Measurements from ENCODE around the gene DHRSX.

DNA sequence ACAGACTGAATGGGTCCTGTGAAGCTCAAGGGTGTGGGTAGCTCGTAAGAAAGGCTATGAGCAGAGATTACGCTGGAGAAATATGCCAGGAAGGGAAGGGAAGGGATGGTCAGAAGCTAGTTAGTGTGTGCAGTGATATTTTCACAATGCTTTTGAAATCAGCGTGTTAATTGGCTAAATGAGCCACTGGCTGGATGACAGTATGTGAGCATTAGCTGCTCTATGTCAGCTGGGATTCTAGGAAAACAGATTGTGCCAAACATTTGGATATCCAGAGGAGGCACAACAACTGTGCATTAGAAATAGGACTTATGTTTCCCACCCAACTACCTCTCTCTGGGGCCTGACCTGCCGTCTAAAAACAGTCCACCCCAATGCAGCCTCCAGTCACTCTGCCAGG is 168.5 kb downstream of the DHRSX start:
- TF ChIP-seq, protein P1, sequence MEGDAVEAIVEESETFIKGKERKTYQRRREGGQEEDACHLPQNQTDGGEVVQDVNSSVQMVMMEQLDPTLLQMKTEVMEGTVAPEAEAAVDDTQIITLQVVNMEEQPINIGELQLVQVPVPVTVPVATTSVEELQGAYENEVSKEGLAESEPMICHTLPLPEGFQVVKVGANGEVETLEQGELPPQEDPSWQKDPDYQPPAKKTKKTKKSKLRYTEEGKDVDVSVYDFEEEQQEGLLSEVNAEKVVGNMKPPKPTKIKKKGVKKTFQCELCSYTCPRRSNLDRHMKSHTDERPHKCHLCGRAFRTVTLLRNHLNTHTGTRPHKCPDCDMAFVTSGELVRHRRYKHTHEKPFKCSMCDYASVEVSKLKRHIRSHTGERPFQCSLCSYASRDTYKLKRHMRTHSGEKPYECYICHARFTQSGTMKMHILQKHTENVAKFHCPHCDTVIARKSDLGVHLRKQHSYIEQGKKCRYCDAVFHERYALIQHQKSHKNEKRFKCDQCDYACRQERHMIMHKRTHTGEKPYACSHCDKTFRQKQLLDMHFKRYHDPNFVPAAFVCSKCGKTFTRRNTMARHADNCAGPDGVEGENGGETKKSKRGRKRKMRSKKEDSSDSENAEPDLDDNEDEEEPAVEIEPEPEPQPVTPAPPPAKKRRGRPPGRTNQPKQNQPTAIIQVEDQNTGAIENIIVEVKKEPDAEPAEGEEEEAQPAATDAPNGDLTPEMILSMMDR (IDR thresholded peaks at IDR 0.05): no peak
- TF ChIP-seq EP300 (IDR thresholded peaks at IDR 0.05): no peak
